GM12878 (cell line): ENCODE results near the gene PBOV1. TPM values are rescaled to one million over a fixed set of nuclear protein-coding genes. Genes with fewer than 3 reads are reported as not detected.

Experiments used
- ATAC-seq: fragments of 200-7000 bp; cut with Tn5 transposase; 3 replicates; pipeline ENCODE4 v1.9.1; 2020; ENCODE audit warnings: mild to moderate bottlenecking, moderate library complexity
- BruUV-seq: library from RNA; stranded (reverse); fragments of 400-500 nt; replicated peaks from 2 replicates; lab custom pipeline; 2021; lab: Mats Ljungman, UMichigan
- CTCF ChIA-PET: fragments of 300-600 bp; sonication (Branson Sonifier 250); formaldehyde crosslinking; extraction: SDS; loops from one replicate; lab custom pipeline; 2021; ENCODE audit warnings: inconsistent platforms; lab: Yijun Ruan, JAX
- POLR2A ChIA-PET: fragments of 350-600 bp; formaldehyde crosslinking; extraction: SDS; loops from one replicate; lab custom pipeline; 2021; ENCODE audit warnings: inconsistent platforms; lab: Charles Lee
- RAD21 ChIA-PET: fragments of 300-600 bp; sonication (Branson Sonifier 250); formaldehyde crosslinking; loops from one replicate; lab custom pipeline; 2023; ENCODE audit warnings: antibody characterized with exemption; ENCODE audit not compliant: unreplicated experiment; lab: Charles Lee
- SMC1A ChIA-PET: fragments of 300-600 bp; sonication (Branson Sonifier 250); formaldehyde crosslinking; loops from one replicate; lab custom pipeline; 2023; ENCODE audit not compliant: unreplicated experiment, uncharacterized antibody; lab: Charles Lee
- DNase-seq: peaks from one replicate; pipeline ENCODE4 v3.0.0-alpha.2; 2011; ENCODE audit warnings: low read depth, low spot score
- FAIRE-seq: peaks from 3 replicates; lab custom pipeline; 2011; peaks lifted over from hg19 to GRCh38; lab: Jason Lieb, UNC
- H2AFZ ChIP-seq: 2 replicates; pipeline ENCODE4 v1.6.0; 2011; ENCODE audit warnings: low read depth, low read length, control low read depth; ENCODE audit not compliant: control insufficient read depth
- H3K27ac ChIP-seq: 2 replicates; pipeline ENCODE4 v1.5.1; 2011; ENCODE audit warnings: control low read depth; ENCODE audit not compliant: control insufficient read depth, insufficient read depth
- H3K27me3 ChIP-seq, 2 experiments: replicated peaks in 1 of 2; 2 replicates each; pipeline versions ENCODE4 v1.6.0 to v1.6.1; 2011; ENCODE audit warnings: low read length in 1 of 2; ENCODE audit not compliant: control insufficient read depth in 2 of 2, insufficient read depth in 2 of 2
- H3K36me3 ChIP-seq, 2 experiments: 2 replicates each; pipeline ENCODE4 v1.5.1; 2011; ENCODE audit warnings: low read length in 1 of 2; ENCODE audit not compliant: control insufficient read depth in 2 of 2, insufficient read depth in 2 of 2
- H3K4me1 ChIP-seq: 2 replicates; pipeline ENCODE4 v1.6.1; 2011; ENCODE audit warnings: mild to moderate bottlenecking, low read length, moderate library complexity, mixed read lengths; ENCODE audit not compliant: control insufficient read depth, insufficient read depth
- H3K4me2 ChIP-seq: 2 replicates; pipeline ENCODE4 v1.6.0; 2011; ENCODE audit warnings: control low read depth; ENCODE audit not compliant: control insufficient read depth, insufficient read depth
- H3K4me3 ChIP-seq: fragments of 200-600 bp; sonication (generic); 2 replicates; pipeline ENCODE4 v1.5.1; 2016
- H3K79me2 ChIP-seq: 2 replicates; pipeline ENCODE4 v1.6.0; 2011; ENCODE audit warnings: low read length; ENCODE audit not compliant: control insufficient read depth, insufficient read depth
- H3K9ac ChIP-seq: 2 replicates; pipeline ENCODE4 v1.8.0; 2011; ENCODE audit warnings: low read length, control low read depth, mixed read lengths; ENCODE audit not compliant: control insufficient read depth, insufficient read depth
- H3K9me3 ChIP-seq: replicated peaks from 3 replicates; pipeline ENCODE4 v1.5.1; 2011; ENCODE audit warnings: mild to moderate bottlenecking, low read length; ENCODE audit not compliant: control insufficient read depth, insufficient read depth
- H4K20me1 ChIP-seq: 2 replicates; pipeline ENCODE4 v1.6.0; 2011; ENCODE audit not compliant: control insufficient read depth, insufficient read depth
- CEBPB ChIP-seq, 2 experiments: fragments of 150-350 bp in 1 of 2; IDR thresholded peaks; 2 replicates each; pipeline ENCODE4 v1.6.1; 2012 to 2014; ENCODE audit warnings: low read depth in 2 of 2, low read length in 2 of 2, borderline replicate concordance in 1 of 2, inconsistent platforms in 1 of 2
- ESRRA ChIP-seq: IDR thresholded peaks from 2 replicates; pipeline ENCODE4 v1.6.1; 2012; ENCODE audit warnings: mild to moderate bottlenecking, low read length, improper control_type of control experiment
- FOXK2 ChIP-seq: fragments of 450-650 bp; IDR thresholded peaks from 2 replicates; pipeline ENCODE4 v1.6.1; 2017; ENCODE audit warnings: mild to moderate bottlenecking, moderate library complexity
- NFIC ChIP-seq: IDR thresholded peaks from 2 replicates; pipeline ENCODE4 v1.6.1; 2012; ENCODE audit warnings: low read depth, mild to moderate bottlenecking, inconsistent platforms, low read length, moderate library complexity
- SREBF1 ChIP-seq: IDR thresholded peaks from 2 replicates; pipeline ENCODE4 v1.6.1; 2012; ENCODE audit warnings: mild to moderate bottlenecking, low read length
- STAT3 ChIP-seq: IDR thresholded peaks from 2 replicates; pipeline ENCODE4 v1.6.1; 2011; ENCODE audit warnings: low read depth, low read length, improper control_type of control experiment
- ZNF274 ChIP-seq: IDR thresholded peaks from one replicate; pipeline ENCODE4 v1.8.0; 2011; ENCODE audit not compliant: insufficient read length, insufficient read depth
- ZNF592 ChIP-seq: fragments of 450-650 bp; IDR thresholded peaks from 2 replicates; pipeline ENCODE4 v1.6.1; 2017; ENCODE audit warnings: mild to moderate bottlenecking, moderate library complexity
- WGBS: methylation state at CpG from one replicate; pipeline ENCODE4 v1.1.6; 2016; ENCODE audit warnings: low lambda C conversion rate; ENCODE audit not compliant: insufficient replicate concordance, insufficient coverage; ENCODE audit errors: missing lambda C conversion rate; 5-methylcytosine and 5-hydroxymethylcytosine counted together
- in situ Hi-C: fragments of 300-500 bp; cut with MboI; formaldehyde crosslinking; loops from 9 replicates; pipeline ENCODE4 v1.14.3; 2018; ENCODE audit warnings: mixed read lengths
- intact Hi-C: fragments of 100-400 bp; cut with micrococcal nuclease; formaldehyde crosslinking; loops from one replicate; pipeline ENCODE4 v1.14.2; 2022; ENCODE audit not compliant: unreplicated experiment
- polyA plus RNA-seq, 11 experiments: library from polyadenylated mRNA; depleted of rRNA in 4 of 11; unstranded in 6 of 11; stranded (reverse) in 5 of 11; fragments of >200 nt; fragmentation: Nextera tagmentation in 4 of 11; fragmentation: Illumina TruSeq in 1 of 11; extraction: Ambion mirVana in 4 of 11; extraction: Trizol in 1 of 11; gene quantifications; 1 replicate in 1 of 11; 2 replicates in 10 of 11; pipeline versions ENCODE4 v1.2.1 to v1.2.3, GENCODE V29; 2011 to 2016; ENCODE audit warnings: inconsistent platforms in 2 of 11, missing spikeins in 2 of 11, low read depth in 1 of 11
- total RNA-seq, 4 experiments: library from RNA; depleted of rRNA in 3 of 4; stranded (reverse); fragments of >200 nt in 3 of 4; fragmentation: Illumina TruSeq in 1 of 4; extraction: Trizol in 1 of 4; gene quantifications; 2 replicates each; pipeline versions ENCODE4 v1.2.1 to v1.2.3, GENCODE V29; 2013 to 2021
- TF ChIP-seq, protein P1 (sequence below): fragments of 150-350 bp; IDR thresholded peaks from 2 replicates; pipeline ENCODE4 v1.6.1; 2016; ENCODE audit warnings: low read depth, low read length

The PBOV1 gene
- total and polyA plus RNA-seq, 10 of the 15 experiments (the other 5 are each of a cell fraction or from before 2014, with no cell fraction given) = not detected

GRCh38 chr6:138211601-138212000 is 6.7 kb downstream of the PBOV1 start (continued):
- TF ChIP-seq, protein P1, sequence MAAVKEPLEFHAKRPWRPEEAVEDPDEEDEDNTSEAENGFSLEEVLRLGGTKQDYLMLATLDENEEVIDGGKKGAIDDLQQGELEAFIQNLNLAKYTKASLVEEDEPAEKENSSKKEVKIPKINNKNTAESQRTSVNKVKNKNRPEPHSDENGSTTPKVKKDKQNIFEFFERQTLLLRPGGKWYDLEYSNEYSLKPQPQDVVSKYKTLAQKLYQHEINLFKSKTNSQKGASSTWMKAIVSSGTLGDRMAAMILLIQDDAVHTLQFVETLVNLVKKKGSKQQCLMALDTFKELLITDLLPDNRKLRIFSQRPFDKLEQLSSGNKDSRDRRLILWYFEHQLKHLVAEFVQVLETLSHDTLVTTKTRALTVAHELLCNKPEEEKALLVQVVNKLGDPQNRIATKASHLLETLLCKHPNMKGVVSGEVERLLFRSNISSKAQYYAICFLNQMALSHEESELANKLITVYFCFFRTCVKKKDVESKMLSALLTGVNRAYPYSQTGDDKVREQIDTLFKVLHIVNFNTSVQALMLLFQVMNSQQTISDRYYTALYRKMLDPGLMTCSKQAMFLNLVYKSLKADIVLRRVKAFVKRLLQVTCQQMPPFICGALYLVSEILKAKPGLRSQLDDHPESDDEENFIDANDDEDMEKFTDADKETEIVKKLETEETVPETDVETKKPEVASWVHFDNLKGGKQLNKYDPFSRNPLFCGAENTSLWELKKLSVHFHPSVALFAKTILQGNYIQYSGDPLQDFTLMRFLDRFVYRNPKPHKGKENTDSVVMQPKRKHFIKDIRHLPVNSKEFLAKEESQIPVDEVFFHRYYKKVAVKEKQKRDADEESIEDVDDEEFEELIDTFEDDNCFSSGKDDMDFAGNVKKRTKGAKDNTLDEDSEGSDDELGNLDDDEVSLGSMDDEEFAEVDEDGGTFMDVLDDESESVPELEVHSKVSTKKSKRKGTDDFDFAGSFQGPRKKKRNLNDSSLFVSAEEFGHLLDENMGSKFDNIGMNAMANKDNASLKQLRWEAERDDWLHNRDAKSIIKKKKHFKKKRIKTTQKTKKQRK = no peak

DNA sequence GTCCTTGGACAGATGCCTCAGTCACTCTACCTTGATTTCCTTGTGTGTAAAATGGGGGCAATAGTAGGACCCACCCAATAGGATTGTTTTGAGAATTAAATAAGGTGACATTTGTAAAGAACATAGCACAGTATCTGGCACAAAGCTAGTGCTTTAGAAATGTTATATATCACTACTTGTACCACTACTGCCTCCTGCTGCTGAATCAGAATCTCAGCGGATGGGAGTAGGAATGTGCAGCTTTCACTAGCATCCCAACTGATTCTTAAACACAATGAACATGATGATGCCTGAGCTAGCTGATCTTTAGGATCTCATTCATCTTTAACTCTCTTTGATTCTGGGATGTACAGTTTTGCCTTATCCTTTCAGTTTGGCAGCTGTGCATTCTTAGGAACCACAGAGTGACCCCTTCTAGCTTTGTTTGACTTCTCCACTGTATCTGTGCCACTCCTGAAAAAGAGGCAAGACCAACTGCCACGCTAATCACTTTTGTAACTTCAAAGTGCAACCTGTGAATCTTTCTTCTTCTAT is 7.2 kb downstream of the PBOV1 start:
- 44% methylated on average over 2 of the region's 2 CpGs for WGBS
- FAIRE-seq (no peak), ATAC-seq (no peak), DNase-seq (no peak)
- Histone ChIP-seq H4K20me1 (no peaks in the 10 kb centered on the region), H3K36me3 (no peaks in the 10 kb centered on the region), H3K4me3 (no peak overlapping the region), H3K79me2 (no peaks in the 10 kb centered on the region), H3K27me3 (peaks cover 0 to 5% of the 10 kb centered on the region in 2 experiments; a peak in 2 of 4 replicates), H3K9me3 (no peaks in the 10 kb centered on the region), H3K4me1 (no peaks in the 10 kb centered on the region), H3K9ac (no peak overlapping the region), H3K4me2 (no peak overlapping the region), H3K27ac (no peak overlapping the region), H2AFZ (no peak overlapping the region)
- ChIA-PET SMC1A (interaction anchor here (0.6 to 1.4 kb wide), 3 partner anchors 10 to 47 kb away, joined by 3 read pairs; no protein-coding TSS in a partner anchor), CTCF (interaction anchor here (1.1 to 1.2 kb wide), 3 partner anchors 16 to 102 kb away, joined by 3 read pairs; no protein-coding TSS in a partner anchor), RAD21 (no interaction called here), POLR2A (no interaction called here)
- TF ChIP-seq ZNF592 (no peak), STAT3 (no peak), ZNF274 (no peak), NFIC (no peak), ESRRA (no peak), CEBPB (IDR thresholded peaks at IDR 0.05; ENCODE audit: borderline replicate concordance in 1 of 2, low read depth in 2 of 2, low read length in 2 of 2) (no peak), FOXK2 (no peak), SREBF1 (no peak)
- intact Hi-C loops = no loop called here
- no TSS peak for BruUV-seq
- in situ Hi-C loops = no loop called here
